PC-3 (cell line): ENCODE data around the gene KRTAP10-9. TPM values are rescaled to one million over a fixed set of nuclear protein-coding genes. Genes with fewer than 3 reads are reported as not detected.
"Not testable (repeated sequence)": the region's sequence is repeated elsewhere in the genome, so short reads cannot be mapped to it uniquely, and the experiment has no call there.

Experiments
- ATAC-seq: fragments of 200-7000 bp; cut with Tn5 transposase; 2 replicates; pipeline ENCODE4 v1.9.1; 2020; ENCODE audit warnings: mild to moderate bottlenecking, moderate library complexity
- BruUV-seq: library from RNA; stranded (reverse); fragments of 400-500 nt; replicated peaks from 2 replicates; lab custom pipeline; 2021; lab: Mats Ljungman, UMichigan
- CTCF ChIA-PET: fragments of 300-600 bp; sonication (Branson Sonifier 250); formaldehyde crosslinking; loops from one replicate; lab custom pipeline; 2022; ENCODE audit warnings: antibody characterized with exemption; lab: Charles Lee
- POLR2A ChIA-PET: fragments of 300-600 bp; sonication (Branson Sonifier 250); formaldehyde crosslinking; loops from one replicate; lab custom pipeline; 2022; ENCODE audit warnings: antibody characterized with exemption; ENCODE audit not compliant: unreplicated experiment; lab: Charles Lee
- DNase-seq: peaks from one replicate; pipeline ENCODE4 v3.0.0-alpha.2; 2015
- H2AFZ ChIP-seq: fragments of 300-600 bp; sonication (generic); 2 replicates; pipeline ENCODE4 v1.6.0; 2016; ENCODE audit warnings: antibody characterized with exemption, low read length
- H3F3A ChIP-seq: fragments of 300-600 bp; sonication (generic); one replicate; pipeline ENCODE4 v1.6.0; 2017; ENCODE audit warnings: antibody characterized with exemption, low read length, control low read depth, mild to moderate bottlenecking; ENCODE audit not compliant: unreplicated experiment
- H3K27ac ChIP-seq: fragments of 300-600 bp; sonication (generic); 2 replicates; pipeline ENCODE4 v1.5.1; 2016; ENCODE audit warnings: mild to moderate bottlenecking, low read length
- H3K27me3 ChIP-seq: fragments of 300-600 bp; sonication (generic); 2 replicates; pipeline ENCODE4 v1.6.1; 2016; ENCODE audit warnings: low read length, mixed read lengths
- H3K36me3 ChIP-seq: fragments of 300-600 bp; sonication (generic); 2 replicates; pipeline ENCODE4 v1.6.1; 2016; ENCODE audit warnings: low read depth, mixed run types, low read length, mixed read lengths
- H3K4me1 ChIP-seq: fragments of 300-600 bp; sonication (generic); 2 replicates; pipeline ENCODE4 v1.5.1; 2016; ENCODE audit warnings: low read length; ENCODE audit not compliant: insufficient read depth
- H3K4me2 ChIP-seq: fragments of 300-600 bp; sonication (generic); 2 replicates; pipeline ENCODE4 v1.6.0; 2016; ENCODE audit warnings: low read length
- H3K4me3 ChIP-seq: fragments of 300-600 bp; sonication (generic); 2 replicates; pipeline ENCODE4 v1.5.1; 2016; ENCODE audit warnings: mild to moderate bottlenecking, low read length, mixed read lengths
- H3K79me2 ChIP-seq: fragments of 300-600 bp; sonication (generic); 2 replicates; pipeline ENCODE4 v1.6.1; 2017; ENCODE audit warnings: low read length, mixed read lengths
- H3K9ac ChIP-seq: fragments of 300-600 bp; sonication (generic); 2 replicates; pipeline ENCODE4 v1.6.0; 2016; ENCODE audit warnings: mild to moderate bottlenecking, low read length
- H3K9me2 ChIP-seq: fragments of 300-600 bp; sonication (generic); replicated peaks from 2 replicates; pipeline ENCODE4 v1.6.1; 2016; ENCODE audit warnings: mixed run types, low read length, mixed read lengths
- H3K9me3 ChIP-seq: fragments of 300-600 bp; sonication (generic); 2 replicates; pipeline ENCODE4 v1.6.1; 2016; ENCODE audit warnings: low read length, mixed read lengths
- H4K20me1 ChIP-seq: fragments of 300-600 bp; sonication (generic); 2 replicates; pipeline ENCODE4 v1.6.1; 2016; ENCODE audit warnings: low read length, mixed read lengths
- CTCF ChIP-seq: fragments of 300-600 bp; sonication (generic); conservative IDR thresholded peaks from 2 replicates; pipeline ENCODE4 v1.5.1; 2017; ENCODE audit warnings: antibody characterized with exemption, low read depth, mild to moderate bottlenecking, low read length
- EZH2 ChIP-seq: fragments of 300-600 bp; sonication (generic); IDR thresholded peaks from one replicate; pipeline ENCODE4 v1.6.1; 2017; ENCODE audit warnings: antibody characterized with exemption, mild to moderate bottlenecking, low read length; ENCODE audit not compliant: unreplicated experiment
- EZH2phosphoT487 ChIP-seq: fragments of 300-600 bp; sonication (generic); IDR thresholded peaks from 2 replicates; pipeline ENCODE4 v1.6.1; 2018; ENCODE audit warnings: mild to moderate bottlenecking, antibody characterized with exemption, low read length, borderline replicate concordance
- intact Hi-C: fragments of 100-400 bp; cut with micrococcal nuclease; formaldehyde crosslinking; loops from 2 replicates; pipeline ENCODE4 v1.9.0; 2023
- total RNA-seq: library from RNA; depleted of rRNA; stranded (reverse); fragments of >200 nt; gene quantifications from 2 replicates; pipeline ENCODE4 v1.2.3, GENCODE V29; 2014

The KRTAP10-9 gene
- total RNA-seq, 1 experiment from 2014 or later, result not detected

GRCh38 chr21:44589586-44590305, 37.1 kb upstream of the KRTAP10-9 start:
- Histone ChIP-seq H3K4me2 (no peak overlapping the region), H3K27ac (no peak overlapping the region), H3K9me2 (no peaks in the 10 kb centered on the region), H3K4me1 (no peaks in the 10 kb centered on the region), H2AFZ (no peak overlapping the region), H3K27me3 (no peaks in the 10 kb centered on the region), H3K9ac (no peak overlapping the region), H3K9me3 (no peaks in the 10 kb centered on the region), H3K36me3 (no peaks in the 10 kb centered on the region), H3K79me2 (no peaks in the 10 kb centered on the region), H4K20me1 (no peaks in the 10 kb centered on the region), H3F3A (no peaks in the 10 kb centered on the region), H3K4me3 (no peak overlapping the region)
- no peak for DNase-seq
- no peak for TF ChIP-seq EZH2
- TF ChIP-seq EZH2phosphoT487, result no peak
- TF ChIP-seq CTCF, result no peak
- CTCF ChIA-PET, result no interaction called here
- POLR2A ChIA-PET, result no interaction called here
- no peak for ATAC-seq
- no TSS peak for BruUV-seq
- intact Hi-C loops, result no loop called here

DNA sequence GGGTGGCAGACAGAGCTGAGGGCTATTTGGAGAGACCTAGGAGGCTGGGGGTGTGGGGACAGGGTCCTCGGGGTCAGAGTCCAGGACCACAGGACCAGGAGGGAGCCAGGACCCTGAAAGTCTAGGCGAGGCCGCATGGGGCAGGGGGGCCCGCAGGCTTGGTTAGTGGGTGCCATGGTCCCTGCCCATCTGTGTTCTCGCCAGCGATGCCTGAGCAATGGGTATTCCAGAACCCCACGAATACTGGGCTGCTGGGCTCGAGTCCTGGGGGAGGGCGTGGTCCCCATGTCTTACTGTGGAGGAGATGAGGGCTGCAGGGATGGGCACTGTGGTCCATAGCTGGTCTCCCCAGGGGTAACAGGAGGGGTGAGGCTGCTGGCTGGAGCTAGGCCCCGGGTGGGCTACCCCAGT, 36.6 kb upstream of the KRTAP10-9 start:
- no peaks in the 10 kb centered on the region for H3K9me2 ChIP-seq
- no peak overlapping the region for H3K4me3 ChIP-seq
- POLR2A ChIA-PET, result no interaction called here
- no TSS peak for BruUV-seq
- no peaks in the 10 kb centered on the region for H3K27me3 ChIP-seq
- CTCF ChIA-PET, result no interaction called here
- no peaks in the 10 kb centered on the region for H3K36me3 ChIP-seq
- H3K4me1 ChIP-seq, result no peaks in the 10 kb centered on the region
- no peaks in the 10 kb centered on the region for H4K20me1 ChIP-seq
- no peak overlapping the region for H3K4me2 ChIP-seq
- ATAC-seq (no peak), DNase-seq (no peak)
- TF ChIP-seq EZH2phosphoT487 (no peak), CTCF (no peak)
- no peaks in the 10 kb centered on the region for H3F3A ChIP-seq
- intact Hi-C loops, result no loop called here
- no peaks in the 10 kb centered on the region for H3K9me3 ChIP-seq
- H3K27ac ChIP-seq, result no peak overlapping the region
- no peak overlapping the region for H3K9ac ChIP-seq
- H2AFZ ChIP-seq, result no peak overlapping the region
- no peaks in the 10 kb centered on the region for H3K79me2 ChIP-seq

DNA sequence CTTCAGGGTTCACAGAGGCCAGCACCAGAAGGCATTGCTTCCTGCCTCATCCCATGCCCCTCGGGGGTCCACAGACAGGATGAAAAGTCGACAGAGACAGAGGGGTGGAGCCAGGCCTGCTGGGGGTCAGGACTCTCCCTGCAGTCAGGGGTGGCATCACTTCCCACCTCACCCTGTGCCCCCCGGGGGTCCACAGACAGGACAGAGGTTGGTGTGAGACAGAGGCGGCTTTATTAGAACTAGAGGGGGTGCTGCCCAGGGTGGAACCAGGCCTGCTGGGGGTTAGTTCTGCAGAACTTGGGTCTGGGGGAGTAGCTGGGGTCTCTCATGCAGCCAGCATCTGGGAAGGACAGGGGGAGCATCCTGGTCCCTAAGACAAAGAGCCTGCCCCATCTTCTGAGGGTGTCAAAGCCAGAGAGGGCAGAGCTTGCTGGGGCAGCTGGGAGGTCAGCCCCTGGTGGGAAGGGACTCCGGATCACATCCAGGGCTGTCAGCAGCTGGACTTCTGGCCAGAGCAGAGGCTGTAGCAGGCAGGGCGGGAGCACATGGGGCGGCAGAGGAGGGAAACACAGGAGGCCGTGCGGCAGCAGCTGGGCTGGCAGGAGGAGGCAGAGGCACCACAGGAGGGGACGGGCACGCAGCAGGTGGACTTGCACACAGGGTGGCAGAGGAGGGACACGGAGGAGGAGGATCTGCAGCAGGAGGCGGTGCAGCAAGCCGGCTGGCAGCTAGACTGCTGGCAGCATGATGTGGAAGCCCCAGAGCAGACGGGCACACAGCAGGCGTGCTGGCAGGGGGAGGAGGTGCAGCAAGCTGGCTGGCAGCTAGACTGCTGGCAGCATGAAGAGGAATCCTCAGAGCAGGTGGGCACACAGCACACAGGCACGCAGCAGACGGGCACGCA, 35.7 kb upstream of the KRTAP10-9 start:
- H3K27me3 ChIP-seq, DNase-seq, H3K9me3 ChIP-seq, H3K36me3 ChIP-seq, H3K4me1 ChIP-seq, H4K20me1 ChIP-seq, intact Hi-C loops, ATAC-seq, CTCF ChIA-PET, H3K9me2 ChIP-seq, H2AFZ ChIP-seq, BruUV-seq, H3K9ac ChIP-seq, H3K4me2 ChIP-seq, H3K79me2 ChIP-seq, H3K27ac ChIP-seq, H3K4me3 ChIP-seq, POLR2A ChIA-PET, H3F3A ChIP-seq: not testable (repeated sequence)

DNA sequence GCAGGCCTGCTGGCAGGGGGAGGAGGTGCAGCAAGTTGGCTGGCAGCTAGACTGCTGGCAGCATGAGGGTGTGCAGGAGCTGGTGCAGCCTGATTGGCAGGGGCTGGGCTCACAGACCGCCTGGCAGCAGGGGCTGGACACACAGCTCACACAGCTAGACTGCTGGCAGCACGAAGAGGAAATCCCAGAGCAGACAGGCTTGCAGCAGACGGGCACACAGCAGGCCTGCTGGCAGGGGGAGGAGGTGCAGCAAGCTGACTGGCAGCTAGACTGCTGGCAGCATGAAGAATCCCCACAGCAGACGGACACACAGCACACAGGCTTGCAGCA, 35.1 kb upstream of the KRTAP10-9 start:
- H3K4me2 ChIP-seq, BruUV-seq, H4K20me1 ChIP-seq, DNase-seq, intact Hi-C loops, H3K4me3 ChIP-seq, CTCF ChIA-PET, H2AFZ ChIP-seq, H3K79me2 ChIP-seq, H3K27ac ChIP-seq, H3K9ac ChIP-seq, H3K27me3 ChIP-seq, POLR2A ChIA-PET, ATAC-seq, H3K9me2 ChIP-seq, H3K9me3 ChIP-seq, H3F3A ChIP-seq, H3K36me3 ChIP-seq: not testable (repeated sequence)
- peaks cover 11% of the 10 kb centered on the region for H3K4me1 ChIP-seq
